ENCODE results near the gene KISS1.

Gene KISS1

GRCh38 chr1:204224655-204225054, 28.4 kb upstream of the KISS1 start:
- H3K79me2 ChIP-seq (ENCODE audit: insufficient read depth, low read length) = no peaks in the 10 kb centered on the region
- H3K9ac ChIP-seq (ENCODE audit: low read length) = no peak overlapping the region
- H3K9me2 ChIP-seq (ENCODE audit: low read depth, low read length) = no peaks in the 10 kb centered on the region
- no peak overlapping the region for H3K4me3 ChIP-seq (ENCODE audit: low read depth, low read length, poor library complexity, severe bottlenecking)
- H3F3A ChIP-seq (ENCODE audit: insufficient read depth, low read length) = no peaks in the 10 kb centered on the region
- TF ChIP-seq CTCF (IDR thresholded peaks at IDR 0.05; ENCODE audit: low read length) (no peak), EZH2 (IDR thresholded peaks at IDR 0.05; ENCODE audit: borderline replicate concordance, low read length) (no peak)
- no peaks in the 10 kb centered on the region for H4K20me1 ChIP-seq (ENCODE audit: insufficient read depth, low read length)
- 0 out of 2 replicates have a peak, but pooled peaks cover 6% of the 10 kb centered on the region for H3K27me3 ChIP-seq (ENCODE audit: insufficient read depth, low read length)
- no peak overlapping the region for H3K4me2 ChIP-seq (ENCODE audit: low read length)
- no peak overlapping the region for H3K27ac ChIP-seq (ENCODE audit: low read depth, low read length, poor library complexity, severe bottlenecking)
- no peaks in the 10 kb centered on the region for H3K4me1 ChIP-seq (ENCODE audit: insufficient read depth, low read length, severe bottlenecking)
- no peaks in the 10 kb centered on the region for H3K9me3 ChIP-seq (ENCODE audit: low read length)
- H2AFZ ChIP-seq (ENCODE audit: low read length) = no peak overlapping the region
- no peaks in the 10 kb centered on the region for H3K36me3 ChIP-seq (ENCODE audit: insufficient read depth, low read length)

GRCh38 chr1:204223129-204223860, 27.0 kb upstream of the KISS1 start:
- Histone ChIP-seq H4K20me1 (ENCODE audit: insufficient read depth, low read length) (no peaks in the 10 kb centered on the region), H2AFZ (ENCODE audit: low read length) (no peak overlapping the region), H3K9me2 (ENCODE audit: low read depth, low read length) (no peaks in the 10 kb centered on the region), H3K9me3 (ENCODE audit: low read length) (no peaks in the 10 kb centered on the region), H3F3A (ENCODE audit: insufficient read depth, low read length) (no peaks in the 10 kb centered on the region), H3K27me3 (ENCODE audit: insufficient read depth, low read length) (0 out of 2 replicates have a peak, but pooled peaks cover 6% of the 10 kb centered on the region), H3K9ac (ENCODE audit: low read length) (no peak overlapping the region), H3K79me2 (ENCODE audit: insufficient read depth, low read length) (no peaks in the 10 kb centered on the region), H3K4me2 (ENCODE audit: low read length) (no peak overlapping the region), H3K36me3 (ENCODE audit: insufficient read depth, low read length) (no peaks in the 10 kb centered on the region), H3K27ac (ENCODE audit: low read depth, low read length, poor library complexity, severe bottlenecking) (no peak overlapping the region), H3K4me3 (ENCODE audit: low read depth, low read length, poor library complexity, severe bottlenecking) (no peak overlapping the region), H3K4me1 (ENCODE audit: insufficient read depth, low read length, severe bottlenecking) (no peaks in the 10 kb centered on the region)
- no peak for TF ChIP-seq CTCF (IDR thresholded peaks at IDR 0.05; ENCODE audit: low read length)
- no peak for TF ChIP-seq EZH2 (IDR thresholded peaks at IDR 0.05; ENCODE audit: borderline replicate concordance, low read length)

- Histone ChIP-seq H3K4me2 (ENCODE audit: low read length) (no peak overlapping the region), H3K79me2 (ENCODE audit: insufficient read depth, low read length) (no peaks in the 10 kb centered on the region), H3K9me2 (ENCODE audit: low read depth, low read length) (no peaks in the 10 kb centered on the region), H4K20me1 (ENCODE audit: insufficient read depth, low read length) (no peaks in the 10 kb centered on the region), H3K9me3 (ENCODE audit: low read length) (no peaks in the 10 kb centered on the region), H3K4me1 (ENCODE audit: insufficient read depth, low read length, severe bottlenecking) (no peaks in the 10 kb centered on the region), H3F3A (ENCODE audit: insufficient read depth, low read length) (no peaks in the 10 kb centered on the region), H3K9ac (ENCODE audit: low read length) (no peak overlapping the region), H3K27ac (ENCODE audit: low read depth, low read length, poor library complexity, severe bottlenecking) (no peak overlapping the region), H2AFZ (ENCODE audit: low read length) (no peak overlapping the region), H3K36me3 (ENCODE audit: insufficient read depth, low read length) (no peaks in the 10 kb centered on the region), H3K4me3 (ENCODE audit: low read depth, low read length, poor library complexity, severe bottlenecking) (no peak overlapping the region), H3K27me3 (ENCODE audit: insufficient read depth, low read length) (0 out of 2 replicates have a peak, but pooled peaks cover 6% of the 10 kb centered on the region)
- no peak for TF ChIP-seq EZH2 (IDR thresholded peaks at IDR 0.05; ENCODE audit: borderline replicate concordance, low read length)
Measured at GRCh38 chr1:204222764-204223055, 26.4 kb upstream of the KISS1 start.

Data from OCI-LY1 (cell line).